ENCODE measurements around the gene PCYT1A.

PCYT1A gene

GRCh38 chr3:196227629-196228493 is 59.7 kb downstream of the PCYT1A start:
- in situ Hi-C loops (cut with MboI; ENCODE audit: low pct_unique_long_range_greater_than_20kb, low sequenced_read_pairs, unreplicated experiment): no loop called here
- DNase-seq (ENCODE audit: low spot score): no peak
- TF ChIP-seq CTCF (IDR thresholded peaks at IDR 0.05; ENCODE audit: extremely low read depth, insufficient read depth, missing control alignments): no peak

- no peak for DNase-seq (ENCODE audit: low spot score)
- TF ChIP-seq CTCF (IDR thresholded peaks at IDR 0.05; ENCODE audit: extremely low read depth, insufficient read depth, missing control alignments): no peak
- in situ Hi-C loops (cut with MboI; ENCODE audit: low pct_unique_long_range_greater_than_20kb, low sequenced_read_pairs, unreplicated experiment): no loop called here
Observed at GRCh38 chr3:196227121-196227561, 60.4 kb downstream of the PCYT1A start.

- in situ Hi-C loops (cut with MboI; ENCODE audit: low pct_unique_long_range_greater_than_20kb, low sequenced_read_pairs, unreplicated experiment): no loop called here
- no peak for TF ChIP-seq CTCF (IDR thresholded peaks at IDR 0.05; ENCODE audit: extremely low read depth, insufficient read depth, missing control alignments)
Observed at GRCh38 chr3:196225763-196226364, 61.7 kb downstream of the PCYT1A start.

GRCh38 chr3:196225086-196225485 is 62.4 kb downstream of the PCYT1A start:
- DNase-seq (ENCODE audit: low spot score): no peak
- in situ Hi-C loops (cut with MboI; ENCODE audit: low pct_unique_long_range_greater_than_20kb, low sequenced_read_pairs, unreplicated experiment): no loop called here
- TF ChIP-seq CTCF (IDR thresholded peaks at IDR 0.05; ENCODE audit: extremely low read depth, insufficient read depth, missing control alignments): no peak

More at GRCh38 chr3:196225763-196226364, 61.7 kb downstream of the PCYT1A start:
- DNase-seq (ENCODE audit: low spot score): no peak

GRCh38 chr3:196222876-196223595 is 64.5 kb downstream of the PCYT1A start:
- TF ChIP-seq CTCF (IDR thresholded peaks at IDR 0.05; ENCODE audit: extremely low read depth, insufficient read depth, missing control alignments): no peak
- DNase-seq (ENCODE audit: low spot score): no peak
- in situ Hi-C loops (cut with MboI; ENCODE audit: low pct_unique_long_range_greater_than_20kb, low sequenced_read_pairs, unreplicated experiment): no loop called here

- DNase-seq (ENCODE audit: low spot score): no peak
- no peak for TF ChIP-seq CTCF (IDR thresholded peaks at IDR 0.05; ENCODE audit: extremely low read depth, insufficient read depth, missing control alignments)
- in situ Hi-C loops (cut with MboI; ENCODE audit: low pct_unique_long_range_greater_than_20kb, low sequenced_read_pairs, unreplicated experiment): no loop called here
Observed at GRCh38 chr3:196220991-196221390, 66.5 kb downstream of the PCYT1A start.
